Stimulated activated CD8-positive, alpha-beta memory T cell treated with anti-CD3 and anti-CD28 coated beads, Interleukin-2, amount 100 ng/mL, for 48 hours (primary cell): ENCODE data around the gene OR2M2.

ENCODE experiments used
- DNase-seq, 2 donors: peaks; one replicate each; pipeline ENCODE4 v3.0.0-alpha.2; 2020; ENCODE audit warnings: low read depth in 2 of 2

The OR2M2 gene, protein sequence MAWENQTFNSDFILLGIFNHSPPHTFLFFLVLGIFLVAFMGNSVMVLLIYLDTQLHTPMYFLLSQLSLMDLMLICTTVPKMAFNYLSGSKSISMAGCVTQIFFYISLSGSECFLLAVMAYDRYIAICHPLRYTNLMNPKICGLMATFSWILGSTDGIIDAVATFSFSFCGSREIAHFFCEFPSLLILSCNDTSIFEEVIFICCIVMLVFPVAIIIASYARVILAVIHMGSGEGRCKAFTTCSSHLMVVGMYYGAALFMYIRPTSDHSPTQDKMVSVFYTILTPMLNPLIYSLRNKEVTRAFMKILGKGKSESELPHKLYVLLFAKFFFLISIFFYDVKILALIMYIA

DNA sequence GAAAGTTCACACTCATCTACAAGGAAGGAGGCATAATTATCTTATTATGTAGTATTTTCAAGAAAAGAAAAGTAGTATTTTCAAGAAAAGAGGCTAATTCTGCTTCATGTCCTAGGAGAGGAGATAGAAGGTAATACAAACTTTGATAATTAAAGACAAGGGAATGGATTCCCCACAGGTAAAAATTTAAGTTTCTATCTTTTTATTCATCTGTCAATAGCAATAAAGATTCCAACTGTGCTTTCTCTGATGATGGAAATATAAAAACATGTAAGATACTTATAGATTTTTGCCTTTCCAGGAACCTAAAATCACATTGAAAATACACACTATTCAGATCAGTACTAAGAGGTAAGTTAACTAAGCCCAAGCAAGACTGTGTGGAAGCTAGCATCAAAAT is at the start of gene OR2M2:
OR2M2 (plus strand) TSS at position 301 of the 400 bp plus-strand sequence. CDS start 5,165 bp downstream, outside the sequence.
- no peak for DNase-seq

DNA sequence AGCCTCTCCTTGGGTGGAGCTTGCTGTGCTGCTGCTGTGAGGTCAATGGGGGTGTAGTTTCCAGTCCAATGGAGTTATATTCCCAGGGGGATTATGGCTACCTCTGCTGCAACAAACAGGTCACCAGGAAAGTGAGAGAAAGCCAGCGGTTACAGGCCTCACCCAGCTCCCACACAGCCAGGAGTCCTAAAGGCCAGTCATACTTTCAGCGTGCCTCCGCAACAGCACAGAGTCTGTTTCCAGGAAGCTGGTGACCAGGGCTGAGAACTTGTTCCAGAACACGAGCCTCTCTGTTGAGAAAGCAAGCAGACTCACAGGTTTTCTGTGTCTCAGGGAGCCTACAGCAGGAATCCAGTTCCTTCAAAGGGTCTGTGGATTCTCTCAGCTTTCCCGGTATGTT is 47.0 kb upstream of the OR2M2 start:
- DNase-seq: no peak

DNA sequence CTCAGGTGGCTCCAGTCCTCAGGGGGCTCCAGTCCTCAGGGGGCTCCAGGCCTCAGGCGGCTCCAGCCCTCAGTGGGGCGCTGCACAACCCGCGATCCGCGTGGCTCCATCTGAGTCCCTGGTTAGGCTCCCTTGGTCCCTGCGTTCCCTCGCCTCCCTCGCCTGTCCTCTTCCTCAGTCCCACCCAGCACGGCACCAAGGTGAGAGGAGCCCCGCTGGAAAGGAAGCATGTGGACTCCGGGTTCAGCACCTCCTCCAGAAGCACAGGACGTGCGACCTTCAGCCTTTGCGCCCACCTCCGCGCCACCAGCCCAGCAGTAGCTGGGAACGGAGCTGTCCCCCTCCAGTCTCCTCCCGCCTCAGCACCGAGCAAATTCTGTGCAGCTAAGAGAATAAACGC is 37.8 kb upstream of the OR2M2 start:
- DNase-seq: no peak

DNA sequence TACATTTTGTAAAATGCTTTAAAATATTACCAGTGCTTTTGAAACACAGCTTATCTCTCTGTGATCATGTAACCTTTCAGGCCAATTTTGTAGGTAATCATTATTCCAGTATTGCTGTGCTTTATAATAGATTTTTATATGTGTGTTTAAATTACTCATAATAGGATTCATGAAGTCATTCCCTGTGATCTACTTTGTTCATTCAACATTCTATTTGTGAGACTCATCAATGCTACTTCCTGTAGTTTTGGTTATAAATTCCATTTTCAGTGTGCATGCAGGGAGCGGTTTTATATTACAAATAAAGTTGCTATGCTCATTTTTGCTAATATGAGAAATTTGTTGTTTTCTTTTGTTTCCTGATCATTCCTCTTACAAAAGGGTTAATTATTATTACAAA is 33.8 kb upstream of the OR2M2 start:
- no peak for DNase-seq

DNA sequence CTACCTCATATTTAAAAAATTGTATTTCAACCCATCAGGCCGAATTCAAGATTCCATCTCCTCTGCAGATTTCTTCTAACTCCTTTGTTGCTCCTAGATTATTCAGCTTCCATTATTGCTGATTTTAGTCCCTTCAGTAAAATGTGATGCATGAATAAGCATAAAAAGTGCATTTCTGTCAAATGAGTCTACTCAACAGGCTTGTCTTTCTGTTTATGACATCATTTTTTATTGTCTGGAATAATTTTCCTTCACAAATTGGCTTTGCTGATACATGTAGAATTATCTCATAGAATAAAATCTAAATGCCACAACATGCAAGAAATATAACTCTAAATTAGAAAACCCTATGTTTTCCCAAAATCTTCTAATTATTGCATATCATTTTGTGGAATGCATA is 31.3 kb upstream of the OR2M2 start:
- DNase-seq: no peak

DNA sequence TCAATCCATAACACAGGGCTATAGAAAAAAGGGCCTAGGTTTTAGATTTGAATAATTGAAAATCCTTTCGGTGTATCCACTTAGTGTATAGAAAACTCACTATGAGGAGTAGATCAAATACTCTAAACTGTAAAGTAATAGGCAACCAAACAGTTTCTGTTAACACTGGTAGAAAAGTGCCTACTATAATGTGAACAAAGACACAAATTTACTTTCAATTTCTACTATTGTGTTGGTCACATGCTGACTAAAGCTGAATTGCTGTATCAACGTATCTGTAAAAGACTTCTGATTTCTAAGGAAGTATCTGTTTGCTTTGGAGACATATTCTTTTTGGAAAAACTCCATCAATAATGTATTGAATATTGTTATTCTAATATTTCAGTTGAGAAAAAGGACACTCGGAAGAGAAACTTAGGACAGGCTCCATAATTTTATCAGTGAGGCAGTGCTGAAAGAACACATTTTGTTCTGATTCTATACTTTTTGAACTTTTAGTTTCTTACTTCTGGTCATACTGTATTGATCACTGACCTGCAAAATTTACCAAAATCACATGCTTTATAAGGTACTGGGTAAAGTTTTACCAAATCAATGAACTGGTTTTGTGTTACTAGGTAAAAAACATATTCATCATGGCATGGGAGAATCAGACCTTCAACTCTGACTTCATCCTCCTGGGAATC is 30.0 kb upstream of the OR2M2 start, which contains the start of gene OR2M5:
OR2M5 (plus strand) TSS at position 636 of the 686 bp plus-strand sequence; CDS start at position 636, 0 bp downstream.
- no peak for DNase-seq

DNA sequence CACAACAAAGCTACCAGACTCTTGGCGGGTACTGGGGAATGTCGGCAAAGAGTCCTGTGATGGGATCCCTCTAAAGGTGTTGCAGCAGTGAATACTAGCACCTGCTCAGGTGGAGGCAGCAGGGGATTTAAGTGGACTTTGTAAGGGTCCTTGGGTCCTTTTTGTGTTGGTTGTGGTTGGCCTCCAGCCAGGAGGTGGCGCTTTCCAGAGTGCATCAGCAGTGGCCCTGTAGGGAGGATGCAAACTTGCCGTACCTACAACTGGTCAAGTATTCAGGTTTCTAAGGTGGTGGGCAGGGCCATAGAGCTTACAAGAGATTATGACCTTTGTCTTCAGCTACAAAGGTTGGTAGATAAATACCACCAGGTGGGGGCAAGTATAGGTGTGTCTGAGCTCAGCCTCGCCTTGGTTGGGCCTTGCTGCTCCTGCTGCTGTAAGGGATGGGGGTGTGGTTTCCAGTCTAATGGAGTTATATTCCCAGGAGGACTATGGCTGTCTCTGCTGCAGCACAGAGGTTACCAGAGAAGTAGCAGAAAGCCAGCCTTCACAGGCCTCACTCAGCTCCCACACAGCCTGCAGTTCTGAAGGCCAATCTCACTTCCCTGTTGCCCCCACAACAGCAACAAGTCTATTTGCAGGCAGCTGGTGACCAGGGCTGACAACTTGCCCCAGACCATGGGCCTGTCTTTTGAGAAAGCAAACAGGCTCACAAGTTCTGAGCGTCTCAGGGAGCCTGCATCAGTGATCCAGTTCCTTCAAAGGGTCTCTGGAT is 22.4 kb upstream of the OR2M2 start:
- DNase-seq: no peak

DNA sequence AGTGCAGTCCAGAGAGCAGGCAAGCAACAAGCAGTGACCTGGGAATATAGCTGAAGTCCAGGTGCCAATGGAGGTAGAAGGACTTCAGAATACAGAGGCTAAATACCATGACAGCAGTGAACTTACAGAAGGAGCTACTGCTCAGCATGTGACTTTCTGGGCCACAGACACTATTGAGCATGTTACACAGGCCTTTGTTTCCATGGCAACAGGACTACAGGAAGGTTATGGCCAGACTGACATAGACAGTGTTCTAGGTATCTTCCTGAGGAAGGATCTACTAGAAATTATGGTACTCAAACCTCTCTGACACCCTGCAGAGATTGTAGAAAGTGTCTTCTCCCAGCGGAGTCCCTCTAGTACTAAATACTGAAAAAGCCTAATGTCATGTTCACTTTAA is 18.7 kb upstream of the OR2M2 start:
- DNase-seq: no peak

DNA sequence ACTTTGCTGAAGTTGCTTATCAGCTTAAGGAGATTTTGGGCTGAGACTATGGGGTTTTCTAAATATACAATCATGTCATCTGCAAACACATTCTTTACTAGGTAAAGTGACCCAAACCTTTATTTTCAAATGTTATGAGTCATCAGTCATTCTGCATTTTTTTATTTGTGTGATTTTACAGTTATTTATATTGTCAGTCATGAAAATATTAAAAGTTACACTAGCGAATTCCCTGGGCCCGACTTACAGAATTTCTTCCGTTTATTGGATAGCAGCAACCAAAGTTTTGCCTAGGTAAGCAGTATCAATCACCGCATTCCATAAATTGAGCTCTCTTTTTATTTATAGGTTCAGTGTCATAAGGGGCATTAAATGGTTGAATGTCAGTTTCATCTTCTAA is 15.9 kb upstream of the OR2M2 start:
- no peak for DNase-seq

DNA sequence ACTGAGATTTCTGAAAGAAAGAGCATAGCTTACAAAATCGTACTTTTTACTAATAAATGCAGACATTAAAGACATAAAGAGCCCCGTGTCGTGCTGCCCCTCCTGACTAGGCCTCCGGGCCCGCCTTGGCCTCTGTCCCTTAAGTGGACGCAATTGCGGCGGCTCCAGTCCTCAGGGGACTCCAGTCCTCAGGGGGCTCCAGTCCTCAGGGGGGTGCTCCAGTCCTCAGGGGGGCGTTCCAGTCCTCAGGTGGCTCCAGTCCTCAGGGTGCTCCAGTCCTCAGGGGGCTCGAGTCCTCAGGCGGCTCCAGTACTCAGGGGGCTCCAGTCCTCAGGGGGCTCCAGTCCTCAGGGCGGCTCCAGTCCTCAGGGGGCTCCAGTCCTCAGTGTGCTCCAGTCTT is 10.6 kb upstream of the OR2M2 start:
- DNase-seq: no peak

DNA sequence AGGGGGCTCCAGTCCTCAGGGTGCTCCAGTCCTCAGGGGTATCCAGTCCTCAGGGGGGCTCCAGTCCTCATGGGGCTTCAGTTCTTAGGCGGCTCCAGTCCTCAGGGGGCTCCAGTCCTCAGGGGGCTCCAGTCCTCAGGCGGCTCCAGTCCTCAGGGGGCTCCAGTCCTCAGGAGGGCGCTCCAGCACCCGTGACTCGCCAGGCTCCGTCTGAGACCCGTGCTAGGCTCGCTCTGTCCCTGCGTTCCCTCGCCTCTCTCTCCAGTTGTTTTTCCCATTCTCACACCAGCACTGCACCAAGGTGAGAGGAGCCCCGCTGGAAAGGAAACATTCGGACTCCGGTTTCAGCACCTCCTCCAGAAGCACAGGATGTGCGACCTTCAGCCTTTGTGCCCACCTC is 9.4 kb upstream of the OR2M2 start:
- DNase-seq: no peak

DNA sequence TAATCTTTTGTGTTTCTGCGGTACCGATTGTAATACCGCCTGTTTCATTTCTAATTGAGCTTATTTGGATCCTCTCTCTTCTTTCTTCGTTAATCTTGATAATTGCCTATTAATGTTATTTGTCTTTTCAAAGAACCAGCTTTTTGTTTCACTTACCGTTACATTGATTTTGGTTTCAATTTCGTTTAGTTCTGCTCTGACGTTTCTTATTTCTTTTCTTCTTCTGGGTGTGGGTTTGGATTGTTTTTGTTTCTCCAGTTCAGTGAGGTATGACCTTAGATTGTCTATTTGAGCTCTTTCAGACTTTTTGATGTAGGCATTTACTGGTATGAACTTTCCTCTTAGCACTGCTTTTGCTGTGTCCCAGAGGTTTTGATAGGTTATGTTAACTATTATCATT is 9.4 kb downstream of the OR2M2 start:
- DNase-seq: no peak

DNA sequence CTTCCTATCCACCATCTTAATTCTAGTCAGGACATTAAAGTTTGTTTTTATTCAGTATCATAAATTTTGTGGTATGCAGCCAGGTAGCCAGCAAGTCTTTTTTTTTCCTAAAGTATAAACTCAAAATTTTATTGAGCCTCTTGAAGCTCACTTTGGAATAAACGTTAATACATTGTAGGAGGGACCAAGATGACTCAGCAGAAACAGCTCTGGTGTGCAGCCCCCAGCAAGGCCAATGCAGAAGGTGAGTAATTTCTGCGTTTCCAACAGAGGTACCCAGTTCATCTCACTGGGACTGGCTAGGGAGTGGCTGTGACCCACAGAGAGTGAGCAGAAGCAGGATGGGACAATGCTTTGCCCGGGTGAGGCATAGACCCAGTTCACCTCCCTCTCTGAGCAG is 12.7 kb downstream of the OR2M2 start:
- no peak for DNase-seq

DNA sequence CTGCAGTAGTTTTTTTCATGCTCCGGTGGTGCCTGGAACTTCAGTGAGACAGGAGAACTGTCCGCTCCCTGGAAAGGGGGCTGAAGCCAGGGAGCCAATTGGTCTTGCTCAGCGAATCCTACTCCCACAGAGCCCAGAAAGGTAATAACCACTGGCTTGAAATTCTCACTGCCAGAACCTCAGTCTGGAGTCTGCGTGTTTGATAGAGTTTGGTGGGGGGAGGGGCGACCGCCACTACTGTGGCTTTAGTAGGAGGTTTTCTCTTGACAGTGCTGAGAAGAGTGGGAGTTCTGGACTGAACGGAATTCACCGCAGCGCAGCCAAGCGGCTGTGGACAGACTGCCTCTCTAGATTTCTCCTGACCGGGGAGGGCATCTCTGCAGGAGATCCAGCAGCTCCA is 14.4 kb downstream of the OR2M2 start:
- no peak for DNase-seq

DNA sequence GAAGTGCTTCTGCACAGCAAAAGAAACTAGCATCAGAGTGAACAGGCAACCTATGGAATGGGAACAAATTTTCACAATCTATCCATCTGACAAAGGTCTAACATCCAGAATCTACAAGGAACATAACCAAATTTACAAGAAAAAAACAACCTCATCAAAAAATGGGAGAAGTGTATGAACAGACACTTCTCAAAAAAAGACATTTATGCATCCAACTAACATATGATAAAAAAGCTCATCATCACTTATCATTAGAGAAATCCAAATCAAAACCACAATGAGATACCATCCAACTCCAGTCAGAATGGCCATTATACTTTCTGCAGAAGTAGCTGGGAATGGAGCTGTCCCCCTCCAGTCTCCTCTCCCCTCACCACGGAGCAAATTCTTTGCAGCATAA is 19.5 kb downstream of the OR2M2 start:
- no peak for DNase-seq

DNA sequence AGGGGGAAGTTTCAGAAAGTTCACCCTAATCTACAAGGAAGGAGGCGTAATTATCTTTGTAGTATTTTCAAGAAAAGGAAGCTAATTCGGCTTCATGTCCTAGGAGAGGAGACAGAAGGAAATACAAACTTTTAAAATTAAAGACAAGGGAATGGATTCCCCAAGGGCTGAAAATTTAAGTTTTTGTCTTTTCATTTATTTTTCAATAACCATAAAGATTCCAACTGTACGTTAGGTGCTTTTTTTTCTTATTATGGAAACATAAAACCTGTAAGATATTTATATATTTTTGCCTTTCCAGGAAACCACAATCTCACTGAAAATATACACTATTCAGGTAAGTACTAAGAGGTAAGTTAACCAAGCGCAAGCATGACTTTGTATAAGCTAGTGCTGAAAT is 22.3 kb downstream of the OR2M2 start, which contains the start of gene OR2M3:
OR2M3 (plus strand) TSS at position 301 of the 400 bp plus-strand sequence. CDS start 5,803 bp downstream, outside the sequence.
- DNase-seq: no peak

DNA sequence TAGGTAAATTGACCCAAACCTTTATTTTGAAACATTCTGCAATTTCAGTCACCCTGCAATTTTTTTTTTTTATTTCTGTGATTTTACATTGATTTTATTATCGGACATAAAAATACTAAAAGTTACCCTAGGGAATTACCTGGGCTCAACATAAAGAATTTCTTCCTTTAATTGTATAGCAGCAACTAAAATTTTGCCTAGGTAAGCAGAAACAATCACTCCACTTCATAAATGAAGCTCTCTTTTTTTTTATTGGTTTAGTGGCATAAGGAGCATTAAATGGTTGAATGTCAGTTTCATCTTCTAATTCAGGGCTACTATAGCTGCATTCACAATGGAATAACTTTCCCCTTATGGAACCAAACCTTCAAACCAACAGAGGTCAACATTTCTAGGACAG is 41.3 kb downstream of the OR2M2 start:
- no peak for DNase-seq

DNA sequence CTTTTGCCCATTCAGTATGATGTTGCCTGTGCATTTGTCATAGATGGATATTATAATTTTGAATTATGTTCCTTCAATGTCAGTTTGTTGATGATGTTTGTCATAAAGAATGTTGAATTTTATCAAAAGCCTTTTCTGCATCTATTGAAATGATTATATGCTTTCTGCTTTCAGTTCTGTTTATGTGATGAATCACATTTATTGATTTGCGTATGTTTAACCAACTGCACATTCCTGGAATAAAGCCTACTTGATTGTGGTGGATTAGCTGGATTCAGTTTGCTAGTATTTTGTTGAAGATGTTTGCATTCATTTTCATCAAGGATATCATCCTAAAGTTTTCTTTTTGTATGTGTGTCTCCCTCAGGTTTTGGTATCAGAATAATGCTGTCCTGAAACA is 50.9 kb downstream of the OR2M2 start:
- no peak for DNase-seq

DNA sequence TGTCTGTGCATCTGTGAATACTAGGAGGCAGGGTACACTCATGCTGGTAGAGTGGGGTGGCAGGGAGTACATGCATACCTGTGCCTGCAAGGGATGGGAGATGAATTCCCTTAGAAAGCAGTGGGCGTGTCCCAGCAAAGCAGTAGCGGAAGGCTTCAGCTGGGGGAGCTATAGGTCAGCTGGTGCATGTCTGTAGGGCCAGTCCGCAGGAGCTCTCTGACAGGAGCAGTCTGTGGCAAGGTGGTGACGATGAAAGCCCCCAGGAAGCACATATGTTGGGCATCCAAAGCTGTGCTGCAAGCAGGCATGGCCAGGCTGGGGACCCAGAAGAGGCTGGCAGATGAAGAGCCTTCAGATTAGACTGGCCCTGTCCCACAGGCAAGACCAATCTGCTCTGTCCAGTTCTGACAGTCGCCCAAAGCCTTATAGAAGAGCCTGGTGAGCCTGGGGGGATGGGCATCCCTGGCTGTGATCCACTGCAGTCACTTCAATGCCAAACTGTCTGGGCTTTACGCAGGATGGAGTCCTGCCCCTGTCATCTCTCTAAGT is 54.8 kb downstream of the OR2M2 start:
- no peak for DNase-seq
